DOHH2 (cell line): ENCODE data around the gene IRAK4.

ENCODE experiments used
- H3F3A ChIP-seq: fragments of 200-600 bp; sonication (generic), shearing (Covaris generic); 2 replicates; pipeline ENCODE4 v1.6.0; 2016; ENCODE audit warnings: antibody characterized with exemption, mild to moderate bottlenecking; ENCODE audit not compliant: control insufficient read depth, insufficient read depth
- H3K27ac ChIP-seq: fragments of 200-600 bp; sonication (generic); 2 replicates; pipeline ENCODE4 v1.5.1; 2014; ENCODE audit warnings: low read depth, mild to moderate bottlenecking, low read length, moderate library complexity
- H3K27me3 ChIP-seq: fragments of 200-600 bp; sonication (generic); 2 replicates; pipeline ENCODE4 v1.6.1; 2014; ENCODE audit warnings: mild to moderate bottlenecking, low read length, mixed read lengths; ENCODE audit not compliant: control insufficient read depth
- H3K36me3 ChIP-seq: fragments of 200-600 bp; sonication (generic); 2 replicates; pipeline ENCODE4 v1.6.1; 2014; ENCODE audit warnings: mild to moderate bottlenecking, low read length, moderate library complexity, mixed read lengths; ENCODE audit not compliant: control insufficient read depth
- H3K4me1 ChIP-seq: fragments of 200-600 bp; sonication (generic); 2 replicates; pipeline ENCODE4 v1.6.1; 2014; ENCODE audit warnings: mild to moderate bottlenecking, low read length, mixed read lengths; ENCODE audit not compliant: control insufficient read depth
- H3K4me2 ChIP-seq: fragments of 200-600 bp; sonication (generic); 2 replicates; pipeline ENCODE4 v1.6.0; 2014; ENCODE audit warnings: mild to moderate bottlenecking, low read length, moderate library complexity
- H3K4me3 ChIP-seq: fragments of 200-600 bp; sonication (generic); 2 replicates; pipeline ENCODE4 v1.5.1; 2014; ENCODE audit warnings: mild to moderate bottlenecking, low read length, mixed read lengths
- H3K79me2 ChIP-seq: fragments of 200-600 bp; sonication (generic); 2 replicates; pipeline ENCODE4 v1.6.1; 2014; ENCODE audit warnings: mild to moderate bottlenecking, low read length, mixed read lengths; ENCODE audit not compliant: control insufficient read depth
- H3K9me2 ChIP-seq: fragments of 200-600 bp; sonication (generic); replicated peaks from 2 replicates; pipeline ENCODE4 v1.6.1; 2014; ENCODE audit warnings: mild to moderate bottlenecking, low read length, mixed read lengths; ENCODE audit not compliant: control insufficient read depth
- H3K9me3 ChIP-seq: fragments of 200-600 bp; sonication (generic); 2 replicates; pipeline ENCODE4 v1.6.1; 2014; ENCODE audit warnings: antibody characterized with exemption, low read length, mixed read lengths; ENCODE audit not compliant: control insufficient read depth, insufficient read depth
- H4K20me1 ChIP-seq: fragments of 200-600 bp; sonication (generic); 2 replicates; pipeline ENCODE4 v1.6.0; 2014; ENCODE audit warnings: low read depth, mild to moderate bottlenecking, antibody characterized with exemption, low read length, moderate library complexity; ENCODE audit not compliant: control insufficient read depth, insufficient read depth
- EZH2phosphoT487 ChIP-seq: fragments of 200-600 bp; sonication (generic); IDR thresholded peaks from 2 replicates; pipeline ENCODE4 v1.6.1; 2017; ENCODE audit warnings: borderline replicate concordance, mild to moderate bottlenecking, antibody characterized with exemption, low read length, moderate library complexity, mixed read lengths
- TF ChIP-seq, protein P1 (sequence below): fragments of 200-600 bp; sonication (generic); IDR thresholded peaks from one replicate; pipeline ENCODE4 v1.5.1; 2014; ENCODE audit warnings: antibody characterized with exemption, mild to moderate bottlenecking, low read depth, low read length; ENCODE audit not compliant: poor library complexity, severe bottlenecking

IRAK4 gene

DNA sequence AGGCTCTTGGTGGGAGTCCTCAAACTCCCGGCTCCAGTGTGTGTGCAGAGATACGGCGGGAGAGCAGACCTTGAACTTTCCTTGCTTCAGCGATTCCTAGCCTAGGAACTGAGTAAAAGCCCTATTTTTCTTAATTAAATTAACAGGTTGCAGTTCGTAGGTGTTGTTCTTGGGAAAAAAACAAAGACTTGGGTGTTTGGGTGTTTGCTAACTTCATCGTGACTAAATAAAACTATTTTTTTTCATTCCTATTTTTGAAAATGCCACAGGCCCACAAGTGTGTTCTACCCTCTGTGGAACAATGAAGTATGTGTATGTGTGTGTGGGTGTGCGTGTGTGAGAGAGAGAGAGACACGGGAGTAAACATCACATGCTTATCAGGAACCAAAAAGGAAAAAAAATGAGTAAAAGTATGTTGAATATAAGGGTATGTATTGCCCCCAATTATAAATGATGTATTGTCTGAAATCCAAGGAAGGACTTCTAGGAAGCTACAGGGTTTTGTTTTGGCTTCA lies 77.8 kb downstream of the IRAK4 start:
- H3K27me3 ChIP-seq: no peaks in the 10 kb centered on the region
- no peaks in the 10 kb centered on the region for H3K36me3 ChIP-seq
- peaks cover 22% of the 10 kb centered on the region for H3K79me2 ChIP-seq
- no peaks in the 10 kb centered on the region for H3K9me3 ChIP-seq
- peak overlapping the region; percentile 79 for H3K4me3 ChIP-seq
- H3K4me2 ChIP-seq: peak overlapping the region; percentile 95
- peak overlapping the region; percentile 43 for H3K27ac ChIP-seq
- H3K9me2 ChIP-seq: no peaks in the 10 kb centered on the region
- H3F3A ChIP-seq: 0 out of 2 replicates have a peak, but pooled peaks cover 3% of the 10 kb centered on the region
- no peak for TF ChIP-seq EZH2phosphoT487
- TF ChIP-seq, protein P1, sequence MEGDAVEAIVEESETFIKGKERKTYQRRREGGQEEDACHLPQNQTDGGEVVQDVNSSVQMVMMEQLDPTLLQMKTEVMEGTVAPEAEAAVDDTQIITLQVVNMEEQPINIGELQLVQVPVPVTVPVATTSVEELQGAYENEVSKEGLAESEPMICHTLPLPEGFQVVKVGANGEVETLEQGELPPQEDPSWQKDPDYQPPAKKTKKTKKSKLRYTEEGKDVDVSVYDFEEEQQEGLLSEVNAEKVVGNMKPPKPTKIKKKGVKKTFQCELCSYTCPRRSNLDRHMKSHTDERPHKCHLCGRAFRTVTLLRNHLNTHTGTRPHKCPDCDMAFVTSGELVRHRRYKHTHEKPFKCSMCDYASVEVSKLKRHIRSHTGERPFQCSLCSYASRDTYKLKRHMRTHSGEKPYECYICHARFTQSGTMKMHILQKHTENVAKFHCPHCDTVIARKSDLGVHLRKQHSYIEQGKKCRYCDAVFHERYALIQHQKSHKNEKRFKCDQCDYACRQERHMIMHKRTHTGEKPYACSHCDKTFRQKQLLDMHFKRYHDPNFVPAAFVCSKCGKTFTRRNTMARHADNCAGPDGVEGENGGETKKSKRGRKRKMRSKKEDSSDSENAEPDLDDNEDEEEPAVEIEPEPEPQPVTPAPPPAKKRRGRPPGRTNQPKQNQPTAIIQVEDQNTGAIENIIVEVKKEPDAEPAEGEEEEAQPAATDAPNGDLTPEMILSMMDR: no peak
- no peaks in the 10 kb centered on the region for H4K20me1 ChIP-seq
- H3K4me1 ChIP-seq: peaks cover 35% of the 10 kb centered on the region
